Inflammatory macrophage treated with lipopolysaccharide for 4 hours (primary cell): ENCODE results near the gene ZNF599.
"Not testable (repeated sequence)": the region's sequence is repeated elsewhere in the genome, so short reads cannot be mapped to it uniquely, and the experiment has no call there.

Experiments
- DNase-seq: peaks from one replicate; pipeline ENCODE4 v3.0.0-alpha.2; 2020

The ZNF599 gene

GRCh38 chr19:34772697-34773554 is at the start of gene ZNF599:
Gene ZNF599 (minus strand): TSS chr19:34773215. CDS start chr19:34772841, 374 bp downstream.
- DNase-seq, result peak; percentile 93

- no peak for DNase-seq
Measured at GRCh38 chr19:34818270-34818669, 45.3 kb upstream of the ZNF599 start.

- no peak for DNase-seq
Measured at GRCh38 chr19:34816708-34817107, 43.7 kb upstream of the ZNF599 start.

GRCh38 chr19:34808566-34808965 is 35.6 kb upstream of the ZNF599 start:
- DNase-seq, result no peak

- no peak for DNase-seq
Measured at GRCh38 chr19:34806976-34807860, 34.2 kb upstream of the ZNF599 start.

GRCh38 chr19:34804115-34804514 is 31.1 kb upstream of the ZNF599 start:
- no peak for DNase-seq

- DNase-seq, result not testable (repeated sequence)
Measured at GRCh38 chr19:34796953-34797352, 23.9 kb upstream of the ZNF599 start.

GRCh38 chr19:34794066-34794960 is 21.3 kb upstream of the ZNF599 start:
- DNase-seq, result no peak

GRCh38 chr19:34793565-34793964 is 20.6 kb upstream of the ZNF599 start:
- no peak for DNase-seq

- no peak for DNase-seq
Measured at GRCh38 chr19:34788074-34788473, 15.1 kb upstream of the ZNF599 start.

- DNase-seq, result no peak
Measured at GRCh38 chr19:34787059-34787824, 14.2 kb upstream of the ZNF599 start.

- no peak for DNase-seq
Measured at GRCh38 chr19:34786236-34786635, 13.2 kb upstream of the ZNF599 start.

- DNase-seq, result no peak
Measured at GRCh38 chr19:34779652-34780051, 6.6 kb upstream of the ZNF599 start.

GRCh38 chr19:34778342-34778741 is 5.3 kb upstream of the ZNF599 start:
- DNase-seq, result no peak

GRCh38 chr19:34774857-34775256 is 1.8 kb upstream of the ZNF599 start:
- no peak for DNase-seq

GRCh38 chr19:34773555-34773864 is 495 bp upstream of the ZNF599 start:
- no peak for DNase-seq

- no peak for DNase-seq
Measured at GRCh38 chr19:34767951-34768350, 5.1 kb downstream of the ZNF599 start.

GRCh38 chr19:34766386-34766785 is 6.6 kb downstream of the ZNF599 start:
- no peak for DNase-seq

- DNase-seq, result no peak
Measured at GRCh38 chr19:34759218-34759917, 13.6 kb downstream of the ZNF599 start.

- no peak for DNase-seq
Measured at GRCh38 chr19:34757441-34757840, 15.6 kb downstream of the ZNF599 start.

- no peak for DNase-seq
Measured at GRCh38 chr19:34744896-34745690, 27.9 kb downstream of the ZNF599 start.
